Activated gamma-delta T cell treated with anti-CD3 and anti-CD28 coated beads, Interleukin-2, amount 50 U/mL, for 16 hours (primary cell): ENCODE data around the gene ENOSF1.
"Not testable (repeated sequence)": the region's sequence is repeated elsewhere in the genome, so short reads cannot be mapped to it uniquely, and the experiment has no call there.

Experiments
- DNase-seq: peaks from one replicate; pipeline ENCODE4 v3.0.0-alpha.2; 2020; ENCODE audit warnings: low read depth

The ENOSF1 gene

GRCh38 chr18:712401-713134 lies at the start of gene ENOSF1:
TSS of gene ENOSF1 (minus strand) at chr18:712630. CDS start at chr18:712587, 43 bp downstream.
- peak; percentile 72 for DNase-seq

GRCh38 chr18:759864-760263 lies 47.4 kb upstream of the ENOSF1 start:
- DNase-seq = not testable (repeated sequence)

- DNase-seq = no peak
These were observed 43.1 kb upstream of the ENOSF1 start for GRCh38 chr18:755506-755905.

GRCh38 chr18:754656-755055 lies 42.2 kb upstream of the ENOSF1 start:
- no peak for DNase-seq

GRCh38 chr18:750456-750855 lies 38.0 kb upstream of the ENOSF1 start:
- DNase-seq = no peak

GRCh38 chr18:744832-745597 lies 32.6 kb upstream of the ENOSF1 start:
- DNase-seq = no peak

- DNase-seq = no peak
These were observed 29.6 kb upstream of the ENOSF1 start for GRCh38 chr18:741931-742512.

GRCh38 chr18:732371-732770 lies 19.9 kb upstream of the ENOSF1 start:
- no peak for DNase-seq

- DNase-seq = no peak
These were observed 18.8 kb upstream of the ENOSF1 start for GRCh38 chr18:731185-731584.

GRCh38 chr18:730692-731091 lies 18.3 kb upstream of the ENOSF1 start:
- no peak for DNase-seq

GRCh38 chr18:730120-730519 lies 17.7 kb upstream of the ENOSF1 start:
- not testable (repeated sequence) for DNase-seq

- no peak for DNase-seq
These were observed 13.2 kb upstream of the ENOSF1 start for GRCh38 chr18:725646-726045.

GRCh38 chr18:723541-724080 lies 11.2 kb upstream of the ENOSF1 start:
- no peak for DNase-seq

GRCh38 chr18:717003-717402 lies 4.6 kb upstream of the ENOSF1 start:
- DNase-seq = no peak

- peak; percentile 5 for DNase-seq
These were observed 3.2 kb upstream of the ENOSF1 start for GRCh38 chr18:715626-716025.

GRCh38 chr18:713135-713490 lies 683 bp upstream of the ENOSF1 start:
- no peak for DNase-seq

- DNase-seq = peak; percentile 54
These were observed 601 bp downstream of the ENOSF1 start for GRCh38 chr18:711657-712400.

GRCh38 chr18:711310-711656 lies 1.1 kb downstream of the ENOSF1 start:
- no peak for DNase-seq

- DNase-seq = no peak
These were observed 1.8 kb downstream of the ENOSF1 start for GRCh38 chr18:710418-711300.

- no peak for DNase-seq
These were observed 2.7 kb downstream of the ENOSF1 start for GRCh38 chr18:709771-710170.

GRCh38 chr18:708096-708495 lies 4.3 kb downstream of the ENOSF1 start:
- DNase-seq = no peak
